Iris pigment epithelial cell (primary cell): Measurements from ENCODE around the gene TOR1A.
"Not testable (repeated sequence)": the region's sequence is repeated elsewhere in the genome, so short reads cannot be mapped to it uniquely, and the experiment has no call there.

ENCODE experiments used
- DNase-seq: peaks from one replicate; pipeline ENCODE4 v3.0.0-alpha.2; 2011; ENCODE audit warnings: low read depth

Gene TOR1A

GRCh38 chr9:129781981-129782380 lies 42.0 kb downstream of the TOR1A start:
- no peak for DNase-seq

DNA sequence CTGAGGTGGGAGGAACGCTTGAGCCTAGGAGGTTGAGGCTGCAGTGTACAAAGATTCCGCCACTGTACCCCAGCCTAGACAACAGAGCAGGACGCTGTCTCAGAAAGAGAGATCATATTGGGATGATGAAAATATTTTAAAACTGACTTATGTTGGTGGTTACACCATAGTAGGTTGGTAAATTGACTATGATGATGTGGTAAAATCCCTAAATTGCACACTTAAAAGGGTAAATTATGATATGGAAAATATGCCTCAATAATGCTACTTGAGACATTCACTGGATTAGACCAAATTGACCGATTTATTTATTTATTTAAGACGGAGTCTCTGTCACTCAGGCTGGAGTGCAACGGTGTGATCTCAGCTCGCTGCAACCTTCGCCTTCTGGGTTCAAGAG lies 42.8 kb downstream of the TOR1A start:
- no peak for DNase-seq

- no peak for DNase-seq
Measured at GRCh38 chr9:129779560-129780190, 44.3 kb downstream of the TOR1A start.

DNA sequence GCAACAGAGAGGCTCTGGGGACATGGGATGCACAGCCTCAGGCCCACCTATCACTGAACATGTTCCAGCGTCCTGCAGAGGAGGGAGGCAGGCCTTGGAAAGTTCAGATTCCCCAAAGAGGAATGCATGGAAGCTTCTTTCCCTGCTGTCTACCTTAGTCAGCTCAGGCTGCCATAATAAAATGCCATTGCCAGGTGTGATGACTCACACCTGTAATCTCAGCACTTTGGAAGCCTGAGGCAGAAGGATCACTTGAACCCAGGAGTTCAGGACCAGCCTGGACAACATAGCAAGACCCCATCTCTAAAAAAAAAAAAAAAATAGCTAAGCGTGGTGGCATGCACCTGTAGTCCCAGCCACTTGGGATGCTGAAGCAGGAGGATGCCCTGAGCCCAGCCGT lies 45.5 kb downstream of the TOR1A start:
- DNase-seq: no peak

- DNase-seq: no peak
Measured at GRCh38 chr9:129777769-129778130, 46.2 kb downstream of the TOR1A start.

- peak; percentile 100 for DNase-seq
Measured at GRCh38 chr9:129776938-129777768, 46.8 kb downstream of the TOR1A start.

DNA sequence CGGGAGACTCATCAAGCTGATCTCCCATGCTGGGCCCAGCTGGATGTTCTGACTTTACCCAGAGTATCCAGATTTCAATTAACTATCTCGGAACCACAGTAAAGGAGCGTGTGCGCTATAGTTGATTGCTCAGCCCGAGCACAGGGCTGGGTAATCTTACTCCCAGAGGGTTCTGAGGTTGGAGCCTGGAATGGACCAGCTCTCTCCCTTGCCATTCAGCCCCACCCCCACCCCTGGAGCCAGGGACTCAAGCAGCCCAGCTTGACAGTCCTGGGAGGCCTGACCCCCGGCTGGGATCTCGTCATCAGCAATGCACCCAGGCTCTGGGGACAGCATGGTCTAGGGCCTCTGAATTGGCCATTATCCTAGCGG lies 47.4 kb downstream of the TOR1A start:
- peak; percentile 37 for DNase-seq

DNA sequence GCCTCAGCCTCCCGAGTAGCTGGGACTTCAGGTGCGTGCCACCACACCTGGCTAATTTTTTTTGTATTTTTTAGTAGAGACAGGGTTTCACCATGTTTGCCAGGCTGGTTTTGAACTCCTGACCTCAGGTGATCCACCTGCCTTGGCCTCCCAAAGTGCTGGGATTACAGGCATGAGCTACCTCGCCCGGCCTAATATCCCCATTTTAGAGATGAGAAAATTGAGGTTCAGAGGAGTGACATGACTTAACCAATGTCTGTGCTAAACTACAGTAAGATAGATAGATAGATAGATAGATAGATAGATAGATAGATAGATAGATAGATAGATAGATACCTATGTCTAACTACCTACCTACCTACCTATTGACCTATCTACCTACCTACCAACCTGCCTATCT lies 47.8 kb downstream of the TOR1A start:
- DNase-seq: not testable (repeated sequence)

GRCh38 chr9:129775448-129775798 lies 48.5 kb downstream of the TOR1A start:
- no peak for DNase-seq

DNA sequence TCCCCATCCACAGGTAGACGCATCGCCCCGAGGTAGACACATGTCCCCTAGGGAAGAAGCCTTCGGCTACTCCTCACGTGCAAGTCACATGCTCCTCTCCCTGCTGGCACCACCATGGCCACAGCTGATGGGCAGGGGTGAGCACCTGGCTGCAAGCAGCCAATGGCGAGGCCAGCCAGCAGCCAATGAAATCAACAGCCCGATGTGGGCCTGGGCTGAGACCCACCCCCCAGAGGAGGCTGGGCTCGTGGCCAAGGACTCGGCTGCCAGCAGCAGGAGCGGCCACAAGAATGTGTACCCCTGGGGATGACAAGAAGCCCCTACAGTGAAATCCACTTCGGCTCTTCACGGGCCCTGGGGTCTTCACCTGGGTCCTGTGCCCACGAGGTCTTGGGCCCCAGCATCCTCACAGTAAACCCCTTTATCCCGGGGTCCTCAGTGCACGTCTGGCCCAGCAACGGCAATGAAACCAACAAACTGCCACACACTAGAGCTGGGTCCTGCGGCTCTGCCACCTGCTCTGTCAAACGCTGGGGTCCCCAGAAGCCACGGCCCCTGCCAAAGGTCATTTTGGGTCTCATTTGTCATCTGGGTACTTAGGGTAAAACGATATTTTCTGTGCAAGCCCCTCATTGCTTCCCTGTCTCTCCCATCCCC lies 49.0 kb downstream of the TOR1A start:
- no peak for DNase-seq

DNA sequence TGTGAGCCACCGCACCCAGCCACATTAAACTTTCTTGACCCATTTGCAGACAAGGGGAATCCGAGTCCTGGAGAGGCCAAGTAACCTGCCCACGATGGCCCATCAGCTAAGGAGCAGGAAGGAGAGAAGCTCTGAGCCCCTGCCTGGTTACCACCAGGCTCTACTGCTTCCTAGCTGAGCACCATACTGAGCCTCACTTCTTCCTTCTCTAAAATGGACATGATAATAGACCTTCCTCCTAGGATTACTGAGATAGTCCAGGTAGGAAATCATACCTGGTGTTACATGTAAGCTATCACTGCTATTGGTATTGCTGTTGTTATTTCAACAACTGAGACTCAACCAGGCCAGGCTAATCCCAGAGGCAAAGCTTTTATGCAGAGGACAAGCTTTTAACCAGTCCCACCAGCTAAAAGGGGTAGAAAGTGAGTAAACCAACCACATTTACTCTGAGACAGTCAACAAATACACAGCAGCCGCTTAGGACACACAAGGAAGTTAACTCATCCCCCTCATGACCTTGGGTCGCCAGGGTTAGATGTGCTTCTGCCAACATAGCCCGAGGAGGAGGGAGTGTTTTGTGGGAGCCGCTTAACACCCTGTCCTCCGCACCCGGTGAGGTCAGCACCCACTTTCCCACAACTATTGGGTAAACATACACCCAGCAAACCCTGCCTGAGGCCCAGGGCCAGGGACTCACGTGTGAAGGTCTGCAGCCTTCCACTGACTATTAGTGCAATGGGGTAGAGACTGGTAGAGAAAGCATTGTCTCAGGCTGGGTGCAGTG lies 50.5 kb downstream of the TOR1A start:
- DNase-seq: peak; percentile 97

DNA sequence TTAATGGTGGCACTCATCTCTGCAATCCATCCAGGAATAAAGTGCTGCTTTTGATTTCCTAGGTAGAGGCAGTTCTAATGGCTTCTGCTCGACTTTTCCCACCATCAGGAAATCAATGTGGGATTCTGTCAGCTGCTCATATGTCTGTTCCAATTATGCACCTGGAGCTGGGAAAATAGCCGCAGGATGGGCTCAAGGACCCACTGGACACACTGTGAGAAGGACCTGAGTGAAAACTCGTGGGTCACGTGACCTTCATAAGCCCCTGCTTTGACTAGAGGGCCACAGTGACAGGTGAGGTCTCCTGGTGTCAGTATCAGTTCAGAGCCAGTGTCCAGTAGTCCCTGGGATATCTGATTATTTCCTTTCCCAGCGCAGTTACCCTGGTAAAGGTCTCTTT lies 53.2 kb downstream of the TOR1A start:
- no peak for DNase-seq

- no peak for DNase-seq
Measured at GRCh38 chr9:129769669-129770068, 54.3 kb downstream of the TOR1A start.

GRCh38 chr9:129768486-129768885 lies 55.5 kb downstream of the TOR1A start:
- DNase-seq: no peak

- no peak for DNase-seq
Measured at GRCh38 chr9:129765764-129766317, 58.1 kb downstream of the TOR1A start.

DNA sequence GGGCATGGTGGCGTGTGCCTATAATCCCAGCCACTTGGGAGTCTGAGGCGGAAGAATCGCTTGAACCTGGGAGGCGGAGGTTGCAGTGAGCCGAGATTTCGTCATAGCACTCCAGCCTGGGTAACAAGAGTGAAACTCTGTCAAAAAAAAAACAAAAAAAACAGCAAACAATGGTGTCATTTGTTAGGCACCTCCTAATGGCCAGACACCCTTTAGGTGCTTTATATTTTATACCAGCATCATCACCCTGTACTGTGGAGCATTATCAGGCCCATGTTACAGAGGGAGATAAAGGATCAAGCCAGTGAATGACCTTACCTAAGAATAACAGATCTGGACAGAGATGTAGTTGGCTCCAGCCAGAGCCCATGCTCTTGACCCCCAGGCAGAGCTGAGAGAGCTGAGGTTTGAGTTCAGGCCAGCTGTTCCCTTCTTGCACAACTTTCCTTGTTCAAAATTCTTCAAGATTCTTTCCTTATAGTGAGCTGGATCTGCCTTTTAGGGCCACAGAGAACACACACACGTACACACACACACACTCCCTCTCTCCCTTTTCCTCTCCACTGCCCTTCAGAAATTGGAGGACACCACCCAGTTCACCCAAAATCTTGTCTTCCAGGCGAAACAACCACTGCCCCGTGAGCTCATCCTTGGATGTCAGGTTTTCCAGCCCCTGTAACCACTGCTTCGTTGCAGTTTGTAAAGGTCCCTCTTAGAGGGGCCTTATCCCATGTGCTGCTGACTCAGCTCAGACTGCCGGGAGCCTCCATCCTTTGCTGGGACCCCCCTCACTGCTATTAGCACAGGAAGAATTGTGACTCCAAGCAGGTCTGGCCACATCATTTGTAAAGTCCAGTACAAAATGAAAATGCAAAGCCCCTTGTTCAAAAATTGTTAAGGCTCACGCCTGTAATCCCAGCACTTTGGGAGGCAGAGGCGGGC lies 60.7 kb downstream of the TOR1A start:
- DNase-seq: peak; percentile 88
